ENCODE data around the gene ZSWIM1. TPM values are rescaled to one million over a fixed set of nuclear protein-coding genes. Genes with fewer than 3 reads are reported as not detected.

ZSWIM1 gene
- total and polyA plus RNA-seq, 2 of the 13 experiments (the other 11 are each of a cell fraction or from before 2014, with no cell fraction given), result 9.5 to 11.7 TPM

DNA sequence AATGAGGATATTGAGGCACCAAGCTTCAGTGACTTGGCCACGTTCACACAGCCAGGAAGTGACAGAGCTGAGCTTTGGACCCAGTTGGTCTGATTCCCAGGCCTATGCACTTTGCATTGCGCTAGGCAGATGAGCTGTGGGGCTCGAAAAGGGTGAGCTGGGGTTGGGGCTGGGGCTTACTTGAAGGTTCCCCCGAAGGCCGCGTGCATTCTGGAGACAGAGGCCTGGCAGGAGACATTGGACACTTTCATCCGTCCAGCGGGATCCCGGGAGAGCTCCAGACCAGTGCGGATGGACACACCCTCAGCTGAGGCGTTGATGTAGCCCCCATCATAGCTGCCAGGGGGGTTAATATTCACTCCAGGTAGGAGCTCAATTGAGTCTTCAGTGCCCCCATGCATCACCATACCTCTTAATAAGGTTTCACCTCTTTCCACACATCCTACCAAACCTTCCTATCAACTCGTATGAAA is 28.3 kb downstream of the ZSWIM1 start (continued):
- TF ChIP-seq, protein P1, sequence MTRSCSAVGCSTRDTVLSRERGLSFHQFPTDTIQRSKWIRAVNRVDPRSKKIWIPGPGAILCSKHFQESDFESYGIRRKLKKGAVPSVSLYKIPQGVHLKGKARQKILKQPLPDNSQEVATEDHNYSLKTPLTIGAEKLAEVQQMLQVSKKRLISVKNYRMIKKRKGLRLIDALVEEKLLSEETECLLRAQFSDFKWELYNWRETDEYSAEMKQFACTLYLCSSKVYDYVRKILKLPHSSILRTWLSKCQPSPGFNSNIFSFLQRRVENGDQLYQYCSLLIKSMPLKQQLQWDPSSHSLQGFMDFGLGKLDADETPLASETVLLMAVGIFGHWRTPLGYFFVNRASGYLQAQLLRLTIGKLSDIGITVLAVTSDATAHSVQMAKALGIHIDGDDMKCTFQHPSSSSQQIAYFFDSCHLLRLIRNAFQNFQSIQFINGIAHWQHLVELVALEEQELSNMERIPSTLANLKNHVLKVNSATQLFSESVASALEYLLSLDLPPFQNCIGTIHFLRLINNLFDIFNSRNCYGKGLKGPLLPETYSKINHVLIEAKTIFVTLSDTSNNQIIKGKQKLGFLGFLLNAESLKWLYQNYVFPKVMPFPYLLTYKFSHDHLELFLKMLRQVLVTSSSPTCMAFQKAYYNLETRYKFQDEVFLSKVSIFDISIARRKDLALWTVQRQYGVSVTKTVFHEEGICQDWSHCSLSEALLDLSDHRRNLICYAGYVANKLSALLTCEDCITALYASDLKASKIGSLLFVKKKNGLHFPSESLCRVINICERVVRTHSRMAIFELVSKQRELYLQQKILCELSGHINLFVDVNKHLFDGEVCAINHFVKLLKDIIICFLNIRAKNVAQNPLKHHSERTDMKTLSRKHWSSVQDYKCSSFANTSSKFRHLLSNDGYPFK (CRISPR knock-in tag; IDR thresholded peaks at IDR 0.05; ENCODE audit: borderline replicate concordance), result no peak; the same call in 1 of the 2 replicates
- TF ChIP-seq, protein P2, sequence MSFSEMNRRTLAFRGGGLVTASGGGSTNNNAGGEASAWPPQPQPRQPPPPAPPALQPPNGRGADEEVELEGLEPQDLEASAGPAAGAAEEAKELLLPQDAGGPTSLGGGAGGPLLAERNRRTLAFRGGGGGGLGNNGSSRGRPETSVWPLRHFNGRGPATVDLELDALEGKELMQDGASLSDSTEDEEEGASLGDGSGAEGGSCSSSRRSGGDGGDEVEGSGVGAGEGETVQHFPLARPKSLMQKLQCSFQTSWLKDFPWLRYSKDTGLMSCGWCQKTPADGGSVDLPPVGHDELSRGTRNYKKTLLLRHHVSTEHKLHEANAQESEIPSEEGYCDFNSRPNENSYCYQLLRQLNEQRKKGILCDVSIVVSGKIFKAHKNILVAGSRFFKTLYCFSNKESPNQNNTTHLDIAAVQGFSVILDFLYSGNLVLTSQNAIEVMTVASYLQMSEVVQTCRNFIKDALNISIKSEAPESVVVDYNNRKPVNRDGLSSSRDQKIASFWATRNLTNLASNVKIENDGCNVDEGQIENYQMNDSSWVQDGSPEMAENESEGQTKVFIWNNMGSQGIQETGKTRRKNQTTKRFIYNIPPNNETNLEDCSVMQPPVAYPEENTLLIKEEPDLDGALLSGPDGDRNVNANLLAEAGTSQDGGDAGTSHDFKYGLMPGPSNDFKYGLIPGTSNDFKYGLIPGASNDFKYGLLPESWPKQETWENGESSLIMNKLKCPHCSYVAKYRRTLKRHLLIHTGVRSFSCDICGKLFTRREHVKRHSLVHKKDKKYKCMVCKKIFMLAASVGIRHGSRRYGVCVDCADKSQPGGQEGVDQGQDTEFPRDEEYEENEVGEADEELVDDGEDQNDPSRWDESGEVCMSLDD (CRISPR knock-in tag; IDR thresholded peaks at IDR 0.05; ENCODE audit: borderline replicate concordance), result no peak
- TF ChIP-seq MAFG (CRISPR knock-in tag; IDR thresholded peaks at IDR 0.05) (no peak), RFXANK (CRISPR knock-in tag; IDR thresholded peaks at IDR 0.05) (no peak), ZFP1 (CRISPR knock-in tag; IDR thresholded peaks at IDR 0.05) (no peak), SCMH1 (CRISPR knock-in tag; IDR thresholded peaks at IDR 0.05; ENCODE audit: borderline replicate concordance) (no peak), ZNF530 (CRISPR knock-in tag; IDR thresholded peaks at IDR 0.05; ENCODE audit: low read depth) (no peak), ZNF543 (CRISPR knock-in tag; IDR thresholded peaks at IDR 0.05) (0 out of 2 replicates have a peak, but pooled peaks have one; percentile 16), CHD2 (IDR thresholded peaks at IDR 0.05; ENCODE audit: low read depth, low read length) (no peak), MEIS2 (CRISPR knock-in tag; IDR thresholded peaks at IDR 0.05) (0 out of 2 replicates have a peak, but pooled peaks have one; percentile 23), SIX1 (CRISPR knock-in tag; IDR thresholded peaks at IDR 0.05; ENCODE audit: borderline replicate concordance) (no peak), HMG20B (CRISPR knock-in tag; conservative IDR thresholded peaks at IDR 0.05) (0 out of 2 replicates have a peak, but pooled peaks have one; percentile 10), IKZF4 (CRISPR knock-in tag; IDR thresholded peaks at IDR 0.05; ENCODE audit: borderline replicate concordance, low read depth, not compliant biosample characterization) (no peak)
- TF ChIP-seq, protein P3, sequence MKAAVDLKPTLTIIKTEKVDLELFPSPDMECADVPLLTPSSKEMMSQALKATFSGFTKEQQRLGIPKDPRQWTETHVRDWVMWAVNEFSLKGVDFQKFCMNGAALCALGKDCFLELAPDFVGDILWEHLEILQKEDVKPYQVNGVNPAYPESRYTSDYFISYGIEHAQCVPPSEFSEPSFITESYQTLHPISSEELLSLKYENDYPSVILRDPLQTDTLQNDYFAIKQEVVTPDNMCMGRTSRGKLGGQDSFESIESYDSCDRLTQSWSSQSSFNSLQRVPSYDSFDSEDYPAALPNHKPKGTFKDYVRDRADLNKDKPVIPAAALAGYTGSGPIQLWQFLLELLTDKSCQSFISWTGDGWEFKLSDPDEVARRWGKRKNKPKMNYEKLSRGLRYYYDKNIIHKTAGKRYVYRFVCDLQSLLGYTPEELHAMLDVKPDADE (CRISPR knock-in tag; IDR thresholded peaks at IDR 0.05), result no peak
- TF ChIP-seq, protein P4, sequence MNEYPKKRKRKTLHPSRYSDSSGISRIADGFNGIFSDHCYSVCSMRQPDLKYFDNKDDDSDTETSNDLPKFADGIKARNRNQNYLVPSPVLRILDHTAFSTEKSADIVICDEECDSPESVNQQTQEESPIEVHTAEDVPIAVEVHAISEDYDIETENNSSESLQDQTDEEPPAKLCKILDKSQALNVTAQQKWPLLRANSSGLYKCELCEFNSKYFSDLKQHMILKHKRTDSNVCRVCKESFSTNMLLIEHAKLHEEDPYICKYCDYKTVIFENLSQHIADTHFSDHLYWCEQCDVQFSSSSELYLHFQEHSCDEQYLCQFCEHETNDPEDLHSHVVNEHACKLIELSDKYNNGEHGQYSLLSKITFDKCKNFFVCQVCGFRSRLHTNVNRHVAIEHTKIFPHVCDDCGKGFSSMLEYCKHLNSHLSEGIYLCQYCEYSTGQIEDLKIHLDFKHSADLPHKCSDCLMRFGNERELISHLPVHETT (CRISPR knock-in tag; conservative IDR thresholded peaks at IDR 0.05), result no peak
- TF ChIP-seq, protein P5, sequence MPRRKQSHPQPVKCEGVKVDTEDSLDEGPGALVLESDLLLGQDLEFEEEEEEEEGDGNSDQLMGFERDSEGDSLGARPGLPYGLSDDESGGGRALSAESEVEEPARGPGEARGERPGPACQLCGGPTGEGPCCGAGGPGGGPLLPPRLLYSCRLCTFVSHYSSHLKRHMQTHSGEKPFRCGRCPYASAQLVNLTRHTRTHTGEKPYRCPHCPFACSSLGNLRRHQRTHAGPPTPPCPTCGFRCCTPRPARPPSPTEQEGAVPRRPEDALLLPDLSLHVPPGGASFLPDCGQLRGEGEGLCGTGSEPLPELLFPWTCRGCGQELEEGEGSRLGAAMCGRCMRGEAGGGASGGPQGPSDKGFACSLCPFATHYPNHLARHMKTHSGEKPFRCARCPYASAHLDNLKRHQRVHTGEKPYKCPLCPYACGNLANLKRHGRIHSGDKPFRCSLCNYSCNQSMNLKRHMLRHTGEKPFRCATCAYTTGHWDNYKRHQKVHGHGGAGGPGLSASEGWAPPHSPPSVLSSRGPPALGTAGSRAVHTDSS (CRISPR knock-in tag; conservative IDR thresholded peaks at IDR 0.05), result no peak
- TF ChIP-seq, protein P6, sequence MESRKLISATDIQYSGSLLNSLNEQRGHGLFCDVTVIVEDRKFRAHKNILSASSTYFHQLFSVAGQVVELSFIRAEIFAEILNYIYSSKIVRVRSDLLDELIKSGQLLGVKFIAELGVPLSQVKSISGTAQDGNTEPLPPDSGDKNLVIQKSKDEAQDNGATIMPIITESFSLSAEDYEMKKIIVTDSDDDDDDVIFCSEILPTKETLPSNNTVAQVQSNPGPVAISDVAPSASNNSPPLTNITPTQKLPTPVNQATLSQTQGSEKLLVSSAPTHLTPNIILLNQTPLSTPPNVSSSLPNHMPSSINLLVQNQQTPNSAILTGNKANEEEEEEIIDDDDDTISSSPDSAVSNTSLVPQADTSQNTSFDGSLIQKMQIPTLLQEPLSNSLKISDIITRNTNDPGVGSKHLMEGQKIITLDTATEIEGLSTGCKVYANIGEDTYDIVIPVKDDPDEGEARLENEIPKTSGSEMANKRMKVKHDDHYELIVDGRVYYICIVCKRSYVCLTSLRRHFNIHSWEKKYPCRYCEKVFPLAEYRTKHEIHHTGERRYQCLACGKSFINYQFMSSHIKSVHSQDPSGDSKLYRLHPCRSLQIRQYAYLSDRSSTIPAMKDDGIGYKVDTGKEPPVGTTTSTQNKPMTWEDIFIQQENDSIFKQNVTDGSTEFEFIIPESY (CRISPR knock-in tag; IDR thresholded peaks at IDR 0.05), result peak; percentile 9; the same call in 1 of the 2 replicates
